Skeletal muscle tissue (tissue), 4 donors: Measurements from ENCODE around the gene SMG6. TPM values are rescaled to one million over a fixed set of nuclear protein-coding genes. Genes with fewer than 3 reads are reported as not detected.

Experiments
- H3K27ac ChIP-seq: one replicate; pipeline ENCODE4 v1.7.0; 2013; ENCODE audit warnings: mild to moderate bottlenecking, low read depth, low read length, inconsistent platforms
- H3K27me3 ChIP-seq, 3 donors: one replicate each; pipeline ENCODE4 v1.7.0; 2013; ENCODE audit warnings: low read length in 3 of 3; ENCODE audit not compliant: control insufficient read depth in 3 of 3, insufficient read depth in 3 of 3
- H3K36me3 ChIP-seq, 3 donors: one replicate each; pipeline ENCODE4 v1.7.0; 2013; ENCODE audit warnings: low read length in 3 of 3; ENCODE audit not compliant: control insufficient read depth in 3 of 3, insufficient read depth in 3 of 3
- H3K4me1 ChIP-seq, 3 donors: one replicate each; pipeline ENCODE4 v1.7.0; 2013; ENCODE audit warnings: low read length in 3 of 3, mild to moderate bottlenecking in 3 of 3; ENCODE audit not compliant: control insufficient read depth in 3 of 3, insufficient read depth in 3 of 3
- H3K4me3 ChIP-seq, 3 donors: one replicate each; pipeline ENCODE4 v1.7.0; 2013; ENCODE audit warnings: low read length in 3 of 3
- H3K9ac ChIP-seq, 3 donors: one replicate each; pipeline ENCODE4 v1.7.0; 2013; ENCODE audit warnings: low read length in 3 of 3, mild to moderate bottlenecking in 3 of 3, moderate library complexity in 2 of 3, low read depth in 1 of 3
- H3K9me3 ChIP-seq, 3 donors: one replicate each; pipeline ENCODE4 v1.7.0; 2013; ENCODE audit warnings: low read length in 3 of 3; ENCODE audit not compliant: control insufficient read depth in 3 of 3
- total RNA-seq: library from RNA; depleted of rRNA; stranded (reverse); fragments of >200 nt; gene quantifications from one replicate; pipeline ENCODE4 v1.2.3, GENCODE V29; 2014
- donor health status: Osteomylitis.

Gene SMG6
- total RNA-seq, 1 donor from 2014 or later, result 13.6 TPM

GRCh38 chr17:2034157-2034556 is 269.4 kb downstream of the SMG6 start:
- peaks cover 16 to 32% (median 23%) of the 10 kb centered on the region in 3 donors for H3K4me1 ChIP-seq
- no peak overlapping the region for H3K4me3 ChIP-seq
- no peaks in the 10 kb centered on the region for H3K9me3 ChIP-seq
- no peak overlapping the region for H3K9ac ChIP-seq
- no peak overlapping the region for H3K27ac ChIP-seq
- peaks cover 0 to 2% (median 0%) of the 10 kb centered on the region in 3 donors for H3K27me3 ChIP-seq
- peaks cover 36 to 47% (median 40%) of the 10 kb centered on the region in 3 donors for H3K36me3 ChIP-seq

GRCh38 chr17:2033153-2033552 is 270.4 kb downstream of the SMG6 start:
- Histone ChIP-seq H3K27ac (no peak overlapping the region), H3K4me1 (peaks cover 16 to 32% (median 23%) of the 10 kb centered on the region in 3 donors), H3K9me3 (no peaks in the 10 kb centered on the region), H3K9ac (no peak overlapping the region), H3K27me3 (peaks cover 3 to 12% (median 7%) of the 10 kb centered on the region in 3 donors), H3K4me3 (no peak overlapping the region), H3K36me3 (peaks cover 29 to 39% (median 33%) of the 10 kb centered on the region in 3 donors)

- Histone ChIP-seq H3K4me3 (peak overlapping the region; percentile 97 to 100 (median 98)), H3K36me3 (peaks cover 9 to 16% (median 15%) of the 10 kb centered on the region in 3 donors), H3K9ac (peak overlapping the region; percentile 96 to 99 (median 97)), H3K27ac (peak overlapping the region; percentile 88), H3K9me3 (no peaks in the 10 kb centered on the region), H3K4me1 (peaks cover 21 to 37% (median 28%) of the 10 kb centered on the region in 3 donors), H3K27me3 (peaks cover 10 to 28% (median 18%) of the 10 kb centered on the region in 3 donors)
Measured at GRCh38 chr17:2030779-2031163, 272.8 kb downstream of the SMG6 start.

GRCh38 chr17:2029911-2030778 is 273.4 kb downstream of the SMG6 start, which contains the start of gene DPH1:
TSS of gene DPH1 (plus strand) at chr17:2030153. CDS start at chr17:2030170, 17 bp downstream.
- Histone ChIP-seq H3K27me3 (peaks cover 10 to 28% (median 18%) of the 10 kb centered on the region in 3 donors), H3K36me3 (peaks cover 4 to 14% (median 11%) of the 10 kb centered on the region in 3 donors), H3K27ac (peak within 1 kb of the TSS; percentile 88), H3K9ac (peak within 1 kb of the TSS; percentile 96 to 99 (median 97)), H3K4me3 (peak within 1 kb of the TSS; percentile 97 to 100 (median 98)), H3K9me3 (no peaks in the 10 kb centered on the region), H3K4me1 (peaks cover 21 to 43% (median 34%) of the 10 kb centered on the region in 3 donors)

GRCh38 chr17:2028737-2029136 is 274.8 kb downstream of the SMG6 start:
- H3K9me3 ChIP-seq, result no peaks in the 10 kb centered on the region
- no peak overlapping the region for H3K27ac ChIP-seq
- peak overlapping the region in 1 of 3 donors; percentile 25 for H3K9ac ChIP-seq
- no peak overlapping the region for H3K4me3 ChIP-seq
- peaks cover 31 to 48% (median 43%) of the 10 kb centered on the region in 3 donors for H3K4me1 ChIP-seq
- peaks cover 4 to 9% (median 8%) of the 10 kb centered on the region in 3 donors for H3K36me3 ChIP-seq
- peaks cover 10 to 31% (median 22%) of the 10 kb centered on the region in 3 donors for H3K27me3 ChIP-seq

- no peak overlapping the region for H3K27ac ChIP-seq
- H3K4me3 ChIP-seq, result no peak overlapping the region
- H3K4me1 ChIP-seq, result peaks cover 31 to 46% (median 44%) of the 10 kb centered on the region in 3 donors
- peaks cover 0 to 5% (median 3%) of the 10 kb centered on the region in 3 donors for H3K36me3 ChIP-seq
- no peak overlapping the region for H3K9ac ChIP-seq
- H3K27me3 ChIP-seq, result peaks cover 11 to 31% (median 22%) of the 10 kb centered on the region in 3 donors
- H3K9me3 ChIP-seq, result no peaks in the 10 kb centered on the region
Measured at GRCh38 chr17:2028234-2028614, 275.4 kb downstream of the SMG6 start.

- Histone ChIP-seq H3K4me1 (peaks cover 31 to 48% (median 44%) of the 10 kb centered on the region in 3 donors), H3K36me3 (peaks cover 0 to 5% (median 3%) of the 10 kb centered on the region in 3 donors), H3K9me3 (no peaks in the 10 kb centered on the region), H3K4me3 (no peak overlapping the region), H3K27ac (no peak overlapping the region), H3K27me3 (peaks cover 13 to 31% (median 22%) of the 10 kb centered on the region in 3 donors), H3K9ac (no peak overlapping the region)
Measured at GRCh38 chr17:2027528-2028233, 275.9 kb downstream of the SMG6 start.

- H3K27me3 ChIP-seq, result peaks cover 13 to 31% (median 22%) of the 10 kb centered on the region in 3 donors
- H3K9ac ChIP-seq, result peak overlapping the region in 2 of 3 donors; percentile 56 to 64
- peak overlapping the region; percentile 48 to 74 (median 70) for H3K4me3 ChIP-seq
- H3K36me3 ChIP-seq, result peaks cover 0 to 3% (median 0%) of the 10 kb centered on the region in 3 donors
- no peaks in the 10 kb centered on the region for H3K9me3 ChIP-seq
- H3K27ac ChIP-seq, result peak overlapping the region; percentile 36
- peaks cover 18 to 34% (median 27%) of the 10 kb centered on the region in 3 donors for H3K4me1 ChIP-seq
Measured at GRCh38 chr17:2025622-2026309, 277.8 kb downstream of the SMG6 start.

- Histone ChIP-seq H3K9ac (peak within 1 kb of the TSS; percentile 64 to 80 (median 68)), H3K27ac (peak within 1 kb of the TSS; percentile 36), H3K4me1 (peaks cover 14 to 32% (median 23%) of the 10 kb centered on the region in 3 donors), H3K4me3 (peak within 1 kb of the TSS; percentile 63 to 74 (median 70)), H3K27me3 (peaks cover 13 to 31% (median 22%) of the 10 kb centered on the region in 3 donors), H3K36me3 (peaks cover 0 to 2% (median 0%) of the 10 kb centered on the region in 3 donors), H3K9me3 (no peaks in the 10 kb centered on the region)
Measured at GRCh38 chr17:2025220-2025621, 278.4 kb downstream of the SMG6 start, which contains the start of gene RTN4RL1. TSS of gene RTN4RL1 (minus strand) at chr17:2025334. CDS start at chr17:2024865, 469 bp downstream.
